SK-N-SH (cell line): Measurements from ENCODE around the gene NEDD8. TPM values are rescaled to one million over a fixed set of nuclear protein-coding genes. Genes with fewer than 3 reads are reported as not detected.

ENCODE experiments used
- CTCF ChIA-PET: fragments of 300-600, 350-600 bp; formaldehyde crosslinking; extraction: SDS; loops from one replicate; lab custom pipeline; 2021; lab: Yijun Ruan, JAX
- POLR2A ChIA-PET: fragments of 350-600 bp; sonication (Branson Sonifier 250); formaldehyde crosslinking; extraction: SDS; loops from one replicate; lab custom pipeline; 2020; ENCODE audit warnings: antibody characterized with exemption, inconsistent platforms; lab: Yijun Ruan, JAX
- DNase-seq: peaks from one replicate; pipeline ENCODE4 v3.0.0; 2012
- H2AFZ ChIP-seq: fragments of 200-600 bp; sonication (generic); 2 replicates; pipeline ENCODE4 v1.8.1; 2016; ENCODE audit warnings: antibody characterized with exemption, mild to moderate bottlenecking, low read depth
- H3F3A ChIP-seq: fragments of 200-600 bp; sonication (generic); replicated peaks from 2 replicates; pipeline ENCODE3; 2016; ENCODE audit warnings: antibody characterized with exemption, mild to moderate bottlenecking; ENCODE audit not compliant: insufficient read depth
- H3K27ac ChIP-seq, 2 experiments: fragments of 200-500 bp in 1 of 2; fragments of 200-600 bp in 1 of 2; sonication (Bioruptor generic) in 1 of 2; sonication (generic), shearing (Covaris generic) in 1 of 2; 2 replicates each; pipeline versions ENCODE4 v1.5.1 to v1.6.1; 2014 to 2016; ENCODE audit warnings: low read depth in 2 of 2, inconsistent platforms in 1 of 2, low read length in 1 of 2, mild to moderate bottlenecking in 1 of 2, mixed read lengths in 1 of 2
- H3K27me3 ChIP-seq: fragments of 200-600 bp; sonication (generic), shearing (Covaris generic); 2 replicates; pipeline ENCODE4 v1.6.1; 2016; ENCODE audit warnings: mixed run types; ENCODE audit not compliant: insufficient read depth
- H3K36me3 ChIP-seq, 2 experiments: fragments of 200-500 bp in 1 of 2; fragments of 200-600 bp in 1 of 2; sonication (Bioruptor generic) in 1 of 2; sonication (generic) in 1 of 2; replicated peaks in 1 of 2; 2 replicates each; pipeline versions ENCODE3 to v1.5.1; 2014 to 2016; ENCODE audit warnings: low read length in 1 of 2, mild to moderate bottlenecking in 1 of 2; ENCODE audit not compliant: insufficient read depth in 2 of 2, control insufficient read depth in 1 of 2
- H3K4me1 ChIP-seq, 2 experiments: fragments of 200-500 bp in 1 of 2; fragments of 200-600 bp in 1 of 2; sonication (Bioruptor generic) in 1 of 2; sonication (generic), shearing (Covaris generic) in 1 of 2; 2 replicates each; pipeline versions ENCODE4 v1.5.1 to v1.6.1; 2014 to 2016; ENCODE audit warnings: low read depth in 1 of 2, low read length in 1 of 2, mixed run types in 1 of 2; ENCODE audit not compliant: insufficient read depth in 2 of 2, control insufficient read depth in 1 of 2
- H3K4me2 ChIP-seq: fragments of 200-600 bp; sonication (generic), shearing (Covaris generic); 2 replicates; pipeline ENCODE4 v1.6.1; 2017; ENCODE audit warnings: mixed run types
- H3K4me3 ChIP-seq, 2 experiments: fragments of 200-500 bp in 1 of 2; fragments of 200-600 bp in 1 of 2; sonication (Bioruptor generic) in 1 of 2; sonication (generic), shearing (Covaris generic) in 1 of 2; 2 replicates each; pipeline versions ENCODE4 v1.5.1 to v1.8.1; 2014 to 2016; ENCODE audit warnings: low read depth in 2 of 2, inconsistent platforms in 1 of 2, low read length in 1 of 2, mild to moderate bottlenecking in 1 of 2, mixed read lengths in 1 of 2, moderate library complexity in 1 of 2
- H3K79me2 ChIP-seq: fragments of 200-600 bp; sonication (generic); 2 replicates; pipeline ENCODE4 v1.8.1; 2017; ENCODE audit warnings: mild to moderate bottlenecking; ENCODE audit not compliant: insufficient read depth
- H3K9ac ChIP-seq: fragments of 200-600 bp; sonication (generic); 2 replicates; pipeline ENCODE4 v1.6.1; 2017; ENCODE audit warnings: mixed run types
- H3K9me2 ChIP-seq: fragments of 200-600 bp; sonication (generic); 2 replicates; pipeline ENCODE4 v1.6.1; 2017; ENCODE audit warnings: mixed run types
- H3K9me3 ChIP-seq: fragments of 200-600 bp; sonication (generic); 2 replicates; pipeline ENCODE4 v1.6.1; 2017; ENCODE audit warnings: mixed run types, mild to moderate bottlenecking, moderate library complexity
- H4K20me1 ChIP-seq: fragments of 200-600 bp; sonication (generic); 2 replicates; pipeline ENCODE4 v1.6.1; 2017; ENCODE audit warnings: mild to moderate bottlenecking, mixed run types; ENCODE audit not compliant: insufficient read depth
- CHD2 ChIP-seq: fragments of 150-350 bp; IDR thresholded peaks from 2 replicates; pipeline ENCODE4 v1.6.1; 2018; ENCODE audit warnings: low read length; ENCODE audit not compliant: partially characterized antibody
- CTCF ChIP-seq: fragments of 200-600 bp; sonication (generic); IDR thresholded peaks from 2 replicates; pipeline ENCODE4 v1.6.1; 2017; ENCODE audit warnings: antibody characterized with exemption, mild to moderate bottlenecking, moderate library complexity
- GABPA ChIP-seq: IDR thresholded peaks from 2 replicates; pipeline ENCODE4 v1.4.0; 2012; ENCODE audit warnings: low read depth, mild to moderate bottlenecking
- MAX ChIP-seq: IDR thresholded peaks from 2 replicates; pipeline ENCODE4 v1.4.0; 2012; ENCODE audit warnings: low read depth
- NFIC ChIP-seq: IDR thresholded peaks from 2 replicates; pipeline ENCODE4 v1.4.0; 2012; ENCODE audit warnings: borderline replicate concordance
- NRF1 ChIP-seq: IDR thresholded peaks from 2 replicates; pipeline ENCODE4 v1.6.1; 2012; ENCODE audit warnings: low read depth, mild to moderate bottlenecking, low read length
- RCOR1 ChIP-seq: fragments of 150-350 bp; IDR thresholded peaks from 2 replicates; pipeline ENCODE4 v1.6.1; 2017; ENCODE audit warnings: antibody characterized with exemption, low read length
- REST ChIP-seq: IDR thresholded peaks from 2 replicates; pipeline ENCODE4 v1.6.1; 2012; ENCODE audit warnings: mild to moderate bottlenecking, low read depth, low read length, moderate library complexity
- SIN3A ChIP-seq: IDR thresholded peaks from 2 replicates; pipeline ENCODE4 v1.6.1; 2012; ENCODE audit warnings: low read depth, mild to moderate bottlenecking, low read length, moderate library complexity, borderline replicate concordance
- ZBTB33 ChIP-seq: IDR thresholded peaks from 2 replicates; pipeline ENCODE4 v1.4.0; 2012; ENCODE audit warnings: low read depth, borderline replicate concordance
- WGBS: methylation state at CpG from one replicate; pipeline ENCODE4 v1.1.6; 2017; ENCODE audit warnings: low lambda C conversion rate; 5-methylcytosine and 5-hydroxymethylcytosine counted together
- polyA plus RNA-seq, 3 experiments: library from polyadenylated mRNA; depleted of rRNA; stranded (reverse); fragments of >200 nt; gene quantifications; 2 replicates each; pipeline ENCODE4 v1.2.3, GENCODE V29; 2012

NEDD8 gene
- polyA plus RNA-seq, 1 of the 3 experiments (the other 2 are of a cell fraction): 534 TPM

GRCh38 chr14:24255438-24255837, 23.3 kb upstream of the NEDD8 start:
- H3K27me3 ChIP-seq: no peaks in the 10 kb centered on the region
- H3K9me2 ChIP-seq: no peaks in the 10 kb centered on the region
- DNase-seq: no peak
- no peak overlapping the region for H3K4me2 ChIP-seq
- TF ChIP-seq MAX (no peak), NRF1 (no peak), ZBTB33 (no peak), GABPA (no peak), CHD2 (no peak), REST (no peak), SIN3A (no peak), RCOR1 (no peak)
- H3K9ac ChIP-seq: no peak overlapping the region
- no peaks in the 10 kb centered on the region for H3K79me2 ChIP-seq
- H3F3A ChIP-seq: peaks cover 5% of the 10 kb centered on the region
- ChIA-PET CTCF (interaction anchor here (1.2 to 4.0 kb wide), 3 partner anchors 9 to 52 kb away, joined by 3 to 13 read pairs (median 5); partner anchors contain the start of gene CIDEB), POLR2A (no interaction called here)
- no peak overlapping the region for H3K27ac ChIP-seq
- H3K36me3 ChIP-seq: peaks cover 0 to 3% of the 10 kb centered on the region in 2 experiments
- no peak overlapping the region for H2AFZ ChIP-seq
- 81% methylated on average over 6 of the region's 8 CpGs for WGBS
- H3K9me3 ChIP-seq: no peaks in the 10 kb centered on the region
- peaks cover 0 to 3% of the 10 kb centered on the region in 2 experiments; a peak in 1 of 4 replicates for H3K4me1 ChIP-seq
- H4K20me1 ChIP-seq: no peaks in the 10 kb centered on the region
- no peak overlapping the region for H3K4me3 ChIP-seq

GRCh38 chr14:24254630-24255392, 22.6 kb upstream of the NEDD8 start:
- Histone ChIP-seq H3K9me3 (no peaks in the 10 kb centered on the region), H2AFZ (no peak overlapping the region), H4K20me1 (no peaks in the 10 kb centered on the region), H3K4me3 (no peak overlapping the region), H3K36me3 (peaks cover 0 to 3% of the 10 kb centered on the region in 2 experiments), H3K79me2 (no peaks in the 10 kb centered on the region), H3F3A (peaks cover 5% of the 10 kb centered on the region), H3K27me3 (no peaks in the 10 kb centered on the region), H3K9ac (no peak overlapping the region), H3K27ac (no peak overlapping the region), H3K9me2 (no peaks in the 10 kb centered on the region), H3K4me2 (no peak overlapping the region), H3K4me1 (peaks cover 0 to 3% of the 10 kb centered on the region in 2 experiments; a peak in 1 of 4 replicates)
- DNase-seq: no peak
- no peak for TF ChIP-seq NRF1
- TF ChIP-seq NFIC: no peak
- no peak for TF ChIP-seq CTCF
- no peak for TF ChIP-seq CHD2
- ChIA-PET CTCF (interaction anchor here (1.2 to 4.0 kb wide), 2 partner anchors 42 to 53 kb away, joined by 3 to 13 read pairs; partner anchors contain the start of gene CIDEB), POLR2A (no interaction called here)
- WGBS: 97% methylated on average over 12 of the region's 19 CpGs
